Bladder microvascular endothelial cell (primary cell): ENCODE data around the gene CD1B. TPM values are rescaled to one million over a fixed set of nuclear protein-coding genes. Genes with fewer than 3 reads are reported as not detected.

Experiments
- total RNA-seq: library from RNA; depleted of rRNA; stranded (reverse); fragments of >200 nt; gene quantifications from 2 replicates; pipeline ENCODE4 v1.2.3, GENCODE V29; 2014

The CD1B gene
- total RNA-seq = not detected in 2 replicates

DNA sequence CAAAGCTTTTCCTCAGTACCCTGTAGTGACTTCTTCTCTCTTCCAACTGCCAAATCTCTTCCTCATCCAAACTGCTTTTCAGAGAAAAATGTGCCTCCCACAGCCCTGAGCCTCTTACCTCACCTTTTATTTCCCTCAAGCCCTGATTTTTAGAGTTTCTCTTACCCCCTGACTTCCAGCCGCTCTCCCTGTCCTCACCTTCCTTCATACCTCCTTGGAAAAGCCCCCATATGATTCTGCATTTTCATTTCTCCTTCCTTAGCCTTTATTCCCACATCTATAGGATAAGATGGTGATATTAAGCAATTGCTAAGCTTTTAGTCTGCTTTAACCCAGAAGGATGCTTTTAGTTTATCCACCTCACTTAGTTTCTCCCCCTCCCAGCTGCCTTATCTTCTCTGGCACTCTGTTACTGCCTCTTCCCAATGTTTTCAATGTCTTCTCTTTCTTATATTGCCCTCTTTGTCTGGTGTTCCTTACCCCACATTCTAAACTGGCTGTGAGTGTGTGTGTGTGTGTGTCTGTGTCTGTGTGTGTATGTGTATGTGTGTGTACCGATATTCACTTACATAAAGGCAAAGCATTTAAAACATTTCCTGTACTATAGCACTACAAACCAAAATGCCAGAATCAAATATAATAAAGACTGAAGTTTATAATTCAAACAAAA is at the start of gene CD1B:
TSS of gene CD1B (minus strand) at position 51 of the 670 bp plus-strand sequence. CDS start 108 bp downstream, outside the sequence.

DNA sequence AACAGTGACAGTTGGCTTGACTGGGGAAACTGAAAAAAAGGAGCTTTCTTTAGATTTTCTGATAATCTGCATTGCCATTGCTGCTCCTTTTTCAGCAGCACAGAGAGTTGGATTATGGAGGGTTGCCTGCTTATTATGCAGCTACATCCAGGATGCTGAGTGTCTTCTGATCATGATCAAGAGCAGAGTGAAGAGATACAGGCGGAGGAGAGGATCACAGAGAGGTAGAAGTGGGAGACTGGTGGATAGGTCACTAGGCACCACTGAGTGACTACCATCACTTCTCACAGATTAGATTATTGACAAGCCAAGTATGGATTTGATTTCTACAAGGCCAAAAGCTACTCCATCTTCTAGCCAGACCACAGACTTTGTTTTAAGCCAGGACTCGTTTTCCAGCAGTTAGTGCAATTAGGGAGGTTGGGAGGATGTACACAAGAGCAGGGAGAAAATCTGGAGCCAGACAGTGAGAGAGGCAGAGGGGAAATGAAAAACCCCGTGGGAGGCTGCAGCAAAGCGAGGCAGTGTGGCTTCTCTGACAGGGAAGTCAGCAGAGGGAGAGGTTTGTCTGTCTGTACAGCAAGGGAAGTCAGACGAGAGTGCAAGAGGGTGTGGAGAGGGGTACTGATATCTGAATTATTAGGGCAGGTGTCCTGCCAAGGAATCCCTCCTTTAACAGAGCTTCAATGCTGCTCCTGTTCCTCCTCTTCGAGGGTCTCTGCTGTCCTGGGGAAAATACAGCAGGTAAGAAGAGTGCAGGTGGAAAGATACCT is 22.2 kb upstream of the CD1B start, which contains the start of gene CD1E:
TSS of gene CD1E (plus strand) at position 592 of the 773 bp plus-strand sequence. CDS start at position 687, 95 bp downstream.

DNA sequence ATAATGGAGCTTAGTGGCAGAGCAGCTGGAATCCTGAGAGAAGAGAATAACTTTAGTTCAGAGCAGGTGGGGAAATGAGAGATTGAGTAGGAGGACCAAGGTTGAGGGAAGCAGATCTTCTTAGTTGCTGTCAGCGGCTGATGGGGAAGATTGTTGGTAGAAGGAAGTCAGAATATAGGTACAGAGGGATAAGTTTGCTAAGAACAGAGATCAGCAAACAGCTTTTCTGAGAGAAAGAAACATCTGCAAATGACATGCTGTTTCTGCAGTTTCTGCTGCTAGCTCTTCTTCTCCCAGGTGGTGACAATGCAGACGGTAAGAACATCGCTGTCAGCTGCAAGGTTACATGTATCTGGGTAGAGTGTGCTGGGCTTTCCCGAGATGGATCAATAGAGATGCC is 41.5 kb downstream of the CD1B start, which contains the start of gene CD1C:
TSS of gene CD1C (plus strand) at position 113 of the 400 bp plus-strand sequence. CDS start at position 255, 142 bp downstream.

Other genes with a start within 250 kb of the CD1B start
- gene CD1D, start 150.6 kb downstream of the CD1B start, total RNA-seq = under 0.01 TPM in 1 of 2 replicates, not detected in the other
- not detected in 2 replicates for gene CD1A, start 77.1 kb downstream of the CD1B start, total RNA-seq
- gene CD1C, start 41.6 kb downstream of the CD1B start, total RNA-seq = not detected in 2 replicates
- not detected in 2 replicates for gene CD1E, start 22.4 kb upstream of the CD1B start, total RNA-seq
- not detected in 2 replicates for gene OR10T2, start 67.9 kb upstream of the CD1B start, total RNA-seq
- not detected in 2 replicates for gene OR10K2, start 94.7 kb upstream of the CD1B start, total RNA-seq
- not detected in 2 replicates for gene OR10K1, start 130.3 kb upstream of the CD1B start, total RNA-seq
- gene OR10R2, start 140.7 kb upstream of the CD1B start, total RNA-seq = not detected in 2 replicates
- gene OR6Y1, start 222.9 kb upstream of the CD1B start, total RNA-seq = not detected in 2 replicates
- not detected in 2 replicates for gene OR6P1, start 239.0 kb upstream of the CD1B start, total RNA-seq
- gene OR10X1, start 248.4 kb upstream of the CD1B start, total RNA-seq = not detected in 2 replicates